ENCODE results near the gene AFF3.
"Not testable (repeated sequence)": the region's sequence is repeated elsewhere in the genome, so short reads cannot be mapped to it uniquely, and the experiment has no call there.

The AFF3 gene

GRCh38 chr2:99776206-99776905, 366.0 kb downstream of the AFF3 start:
- H3K4me2 ChIP-seq (ENCODE audit: low read length), result no peak overlapping the region
- H3K27me3 ChIP-seq (ENCODE audit: insufficient read depth, low read length), result no peaks in the 10 kb centered on the region
- H3K79me1 ChIP-seq (ENCODE audit: low read length), result no peaks in the 10 kb centered on the region
- no peaks in the 10 kb centered on the region for H3K9me3 ChIP-seq (ENCODE audit: insufficient read depth, low read depth, low read length)
- H2BK5ac ChIP-seq (ENCODE audit: low read depth, low read length, poor library complexity), result no peak overlapping the region
- no peak overlapping the region for H2AK5ac ChIP-seq (ENCODE audit: low read length)
- H2BK120ac ChIP-seq (ENCODE audit: insufficient read depth, low read length, poor library complexity), result no peak overlapping the region
- no peak for DNase-seq
- no CpG with 5 or more reads among the region's 3 CpGs for WGBS (ENCODE audit: extremely low coverage, insufficient coverage, insufficient read length)
- H4K12ac ChIP-seq (ENCODE audit: low read depth, low read length), result no peak overlapping the region
- no peak overlapping the region for H3K18ac ChIP-seq (ENCODE audit: low read length)
- no peaks in the 10 kb centered on the region for H3K4me1 ChIP-seq (ENCODE audit: control insufficient read depth in 1 of 2, insufficient read depth in 2 of 2, low read length in 2 of 2)
- H3K27ac ChIP-seq (ENCODE audit: low read depth, low read length), result no peak overlapping the region
- H2BK12ac ChIP-seq (ENCODE audit: low read length), result no peak overlapping the region
- no peak overlapping the region for H4K91ac ChIP-seq (ENCODE audit: low read depth, low read length)
- no peaks in the 10 kb centered on the region for H3K36me3 ChIP-seq (ENCODE audit: control insufficient read depth in 1 of 2, insufficient read depth in 2 of 2, low read length in 2 of 2)
- H3K79me2 ChIP-seq (ENCODE audit: control insufficient read depth, insufficient read depth, low read length, poor library complexity), result no peaks in the 10 kb centered on the region
- no peak overlapping the region for H3K4me3 ChIP-seq (ENCODE audit: low read depth, low read length)
- no peak overlapping the region for H3K9ac ChIP-seq (ENCODE audit: low read length)
- H2AFZ ChIP-seq (ENCODE audit: insufficient read depth, low read length, poor library complexity), result no peak overlapping the region
- H4K8ac ChIP-seq (ENCODE audit: low read depth, low read length), result no peak overlapping the region
- H3K23ac ChIP-seq (ENCODE audit: low read length), result no peak overlapping the region
- no peak overlapping the region for H3K14ac ChIP-seq (ENCODE audit: low read length)
- no peak overlapping the region for H3K4ac ChIP-seq (ENCODE audit: low read depth, low read length)

GRCh38 chr2:99775585-99775984, 366.8 kb downstream of the AFF3 start:
- Histone ChIP-seq H3K36me3 (ENCODE audit: control insufficient read depth in 1 of 2, insufficient read depth in 2 of 2, low read length in 2 of 2) (no peaks in the 10 kb centered on the region), H3K79me2 (ENCODE audit: control insufficient read depth, insufficient read depth, low read length, poor library complexity) (no peaks in the 10 kb centered on the region), H3K4ac (ENCODE audit: low read depth, low read length) (no peak overlapping the region), H2BK5ac (ENCODE audit: low read depth, low read length, poor library complexity) (no peak overlapping the region), H3K4me1 (ENCODE audit: control insufficient read depth in 1 of 2, insufficient read depth in 2 of 2, low read length in 2 of 2) (no peaks in the 10 kb centered on the region), H3K4me2 (ENCODE audit: low read length) (no peak overlapping the region), H3K27me3 (ENCODE audit: insufficient read depth, low read length) (no peaks in the 10 kb centered on the region), H4K8ac (ENCODE audit: low read depth, low read length) (no peak overlapping the region), H3K18ac (ENCODE audit: low read length) (no peak overlapping the region), H2AFZ (ENCODE audit: insufficient read depth, low read length, poor library complexity) (no peak overlapping the region), H2AK5ac (ENCODE audit: low read length) (no peak overlapping the region), H3K9me3 (ENCODE audit: insufficient read depth, low read depth, low read length) (no peaks in the 10 kb centered on the region), H2BK12ac (ENCODE audit: low read length) (no peak overlapping the region), H4K91ac (ENCODE audit: low read depth, low read length) (no peak overlapping the region), H3K79me1 (ENCODE audit: low read length) (no peaks in the 10 kb centered on the region), H3K23ac (ENCODE audit: low read length) (no peak overlapping the region), H3K4me3 (ENCODE audit: low read depth, low read length) (no peak overlapping the region), H2BK120ac (ENCODE audit: insufficient read depth, low read length, poor library complexity) (no peak overlapping the region), H3K14ac (ENCODE audit: low read length) (no peak overlapping the region), H3K27ac (ENCODE audit: low read depth, low read length) (no peak overlapping the region), H3K9ac (ENCODE audit: low read length) (no peak overlapping the region), H4K12ac (ENCODE audit: low read depth, low read length) (no peak overlapping the region)
- WGBS (ENCODE audit: extremely low coverage, insufficient coverage, insufficient read length), result no CpG with 5 or more reads among the region's 4 CpGs
- DNase-seq, result peak; percentile 7 to 56

GRCh38 chr2:99773642-99774041, 368.7 kb downstream of the AFF3 start:
- not testable (repeated sequence) for DNase-seq; H4K8ac ChIP-seq (ENCODE audit: low read depth, low read length); H3K36me3 ChIP-seq (ENCODE audit: control insufficient read depth in 1 of 2, insufficient read depth in 2 of 2, low read length in 2 of 2); H3K4me1 ChIP-seq (ENCODE audit: control insufficient read depth in 1 of 2, insufficient read depth in 2 of 2, low read length in 2 of 2); H3K9me3 ChIP-seq (ENCODE audit: insufficient read depth, low read depth, low read length); H3K23ac ChIP-seq (ENCODE audit: low read length); H2BK12ac ChIP-seq (ENCODE audit: low read length); H2AFZ ChIP-seq (ENCODE audit: insufficient read depth, low read length, poor library complexity); H3K79me2 ChIP-seq (ENCODE audit: control insufficient read depth, insufficient read depth, low read length, poor library complexity); H3K14ac ChIP-seq (ENCODE audit: low read length); H3K18ac ChIP-seq (ENCODE audit: low read length); H2BK5ac ChIP-seq (ENCODE audit: low read depth, low read length, poor library complexity); H4K91ac ChIP-seq (ENCODE audit: low read depth, low read length); H2BK120ac ChIP-seq (ENCODE audit: insufficient read depth, low read length, poor library complexity); H3K4ac ChIP-seq (ENCODE audit: low read depth, low read length); H3K4me2 ChIP-seq (ENCODE audit: low read length); H3K4me3 ChIP-seq (ENCODE audit: low read depth, low read length); H2AK5ac ChIP-seq (ENCODE audit: low read length); H4K12ac ChIP-seq (ENCODE audit: low read depth, low read length); H3K27ac ChIP-seq (ENCODE audit: low read depth, low read length); H3K9ac ChIP-seq (ENCODE audit: low read length); H3K79me1 ChIP-seq (ENCODE audit: low read length); H3K27me3 ChIP-seq (ENCODE audit: insufficient read depth, low read length)
- no CpG with 5 or more reads among the region's 1 CpG for WGBS (ENCODE audit: extremely low coverage, insufficient coverage, insufficient read length)

GRCh38 chr2:99772591-99773331, 369.6 kb downstream of the AFF3 start:
- H3K79me2 ChIP-seq (ENCODE audit: control insufficient read depth, insufficient read depth, low read length, poor library complexity), result no peaks in the 10 kb centered on the region
- H3K4me3 ChIP-seq (ENCODE audit: low read depth, low read length), result no peak overlapping the region
- H3K9me3 ChIP-seq (ENCODE audit: insufficient read depth, low read depth, low read length), result no peaks in the 10 kb centered on the region
- H2AK5ac ChIP-seq (ENCODE audit: low read length), result no peak overlapping the region
- no peak overlapping the region for H3K27ac ChIP-seq (ENCODE audit: low read depth, low read length)
- no peak overlapping the region for H3K9ac ChIP-seq (ENCODE audit: low read length)
- no peaks in the 10 kb centered on the region for H3K36me3 ChIP-seq (ENCODE audit: control insufficient read depth in 1 of 2, insufficient read depth in 2 of 2, low read length in 2 of 2)
- H4K12ac ChIP-seq (ENCODE audit: low read depth, low read length), result no peak overlapping the region
- no peaks in the 10 kb centered on the region for H3K27me3 ChIP-seq (ENCODE audit: insufficient read depth, low read length)
- no peak overlapping the region for H3K14ac ChIP-seq (ENCODE audit: low read length)
- H2BK120ac ChIP-seq (ENCODE audit: insufficient read depth, low read length, poor library complexity), result no peak overlapping the region
- peak overlapping the region; percentile 62 for H2BK12ac ChIP-seq (ENCODE audit: low read length)
- H3K4me1 ChIP-seq (ENCODE audit: control insufficient read depth in 1 of 2, insufficient read depth in 2 of 2, low read length in 2 of 2), result no peaks in the 10 kb centered on the region
- no peak overlapping the region for H3K23ac ChIP-seq (ENCODE audit: low read length)
- H4K8ac ChIP-seq (ENCODE audit: low read depth, low read length), result no peak overlapping the region
- no peak overlapping the region for H3K18ac ChIP-seq (ENCODE audit: low read length)
- WGBS (ENCODE audit: extremely low coverage, insufficient coverage, insufficient read length), result no CpG with 5 or more reads among the region's 7 CpGs
- no peak overlapping the region for H3K4ac ChIP-seq (ENCODE audit: low read depth, low read length)
- no peaks in the 10 kb centered on the region for H3K79me1 ChIP-seq (ENCODE audit: low read length)
- no peak for DNase-seq
- H3K4me2 ChIP-seq (ENCODE audit: low read length), result no peak overlapping the region
- H2BK5ac ChIP-seq (ENCODE audit: low read depth, low read length, poor library complexity), result no peak overlapping the region
- no peak overlapping the region for H2AFZ ChIP-seq (ENCODE audit: insufficient read depth, low read length, poor library complexity)
- no peak overlapping the region for H4K91ac ChIP-seq (ENCODE audit: low read depth, low read length)
